Measurements from ENCODE around the gene SNED1.

SNED1 gene

GRCh38 chr2:240993446-240994170 is 4.8 kb upstream of the SNED1 start:
- TF ChIP-seq CTCF (IDR thresholded peaks at IDR 0.05; ENCODE audit: low read depth, low read length), result no peak
- Histone ChIP-seq H3K4me3 (ENCODE audit: low read depth, low read length) (no peak overlapping the region), H3K36me3 (no peaks in the 10 kb centered on the region), H3K27me3 (ENCODE audit: insufficient read depth, low read depth, severe bottlenecking) (no peaks in the 10 kb centered on the region), H3K27ac (no peak overlapping the region), H3K9me3 (ENCODE audit: severe bottlenecking) (no peaks in the 10 kb centered on the region)
- DNase-seq, result no peak

GRCh38 chr2:240994171-240994896 is 4.1 kb upstream of the SNED1 start:
- H3K36me3 ChIP-seq, result no peaks in the 10 kb centered on the region
- no peak overlapping the region for H3K4me3 ChIP-seq (ENCODE audit: low read depth, low read length)
- H3K9me3 ChIP-seq (ENCODE audit: severe bottlenecking), result no peaks in the 10 kb centered on the region
- no peak overlapping the region for H3K27ac ChIP-seq
- DNase-seq, result no peak
- no peak for TF ChIP-seq CTCF (IDR thresholded peaks at IDR 0.05; ENCODE audit: low read depth, low read length)
- H3K27me3 ChIP-seq (ENCODE audit: insufficient read depth, low read depth, severe bottlenecking), result no peaks in the 10 kb centered on the region

GRCh38 chr2:240995041-240996021 is 3.1 kb upstream of the SNED1 start:
- H3K9me3 ChIP-seq (ENCODE audit: severe bottlenecking), result no peaks in the 10 kb centered on the region
- no peak overlapping the region for H3K27ac ChIP-seq
- no peaks in the 10 kb centered on the region for H3K36me3 ChIP-seq
- TF ChIP-seq CTCF (IDR thresholded peaks at IDR 0.05; ENCODE audit: low read depth, low read length), result no peak
- no peak overlapping the region for H3K4me3 ChIP-seq (ENCODE audit: low read depth, low read length)
- no peak for DNase-seq
- no peaks in the 10 kb centered on the region for H3K27me3 ChIP-seq (ENCODE audit: insufficient read depth, low read depth, severe bottlenecking)

GRCh38 chr2:240996161-240996833 is 2.1 kb upstream of the SNED1 start:
- Histone ChIP-seq H3K27me3 (ENCODE audit: insufficient read depth, low read depth, severe bottlenecking) (no peaks in the 10 kb centered on the region), H3K4me3 (ENCODE audit: low read depth, low read length) (no peak overlapping the region), H3K36me3 (no peaks in the 10 kb centered on the region), H3K27ac (no peak overlapping the region), H3K9me3 (ENCODE audit: severe bottlenecking) (no peaks in the 10 kb centered on the region)
- TF ChIP-seq CTCF (IDR thresholded peaks at IDR 0.05; ENCODE audit: low read depth, low read length), result no peak
- DNase-seq, result no peak

- no peak overlapping the region for H3K4me3 ChIP-seq (ENCODE audit: low read depth, low read length)
- no peak for DNase-seq
- TF ChIP-seq CTCF (IDR thresholded peaks at IDR 0.05; ENCODE audit: low read depth, low read length), result no peak
- no peaks in the 10 kb centered on the region for H3K9me3 ChIP-seq (ENCODE audit: severe bottlenecking)
- no peaks in the 10 kb centered on the region for H3K27me3 ChIP-seq (ENCODE audit: insufficient read depth, low read depth, severe bottlenecking)
- no peak overlapping the region for H3K27ac ChIP-seq
- H3K36me3 ChIP-seq, result no peaks in the 10 kb centered on the region
Observed at GRCh38 chr2:240996834-240997140, 1.6 kb upstream of the SNED1 start.

All from WERI-Rb-1 (cell line).